ENCODE data around the gene ABCA5. TPM values are rescaled to one million over a fixed set of nuclear protein-coding genes. Genes with fewer than 3 reads are reported as not detected.

ABCA5 gene
- total and polyA plus RNA-seq, 2 donors (not counting 1 experiment from before 2014, with no cell fraction given) = 9.8 to 37.2 TPM

DNA sequence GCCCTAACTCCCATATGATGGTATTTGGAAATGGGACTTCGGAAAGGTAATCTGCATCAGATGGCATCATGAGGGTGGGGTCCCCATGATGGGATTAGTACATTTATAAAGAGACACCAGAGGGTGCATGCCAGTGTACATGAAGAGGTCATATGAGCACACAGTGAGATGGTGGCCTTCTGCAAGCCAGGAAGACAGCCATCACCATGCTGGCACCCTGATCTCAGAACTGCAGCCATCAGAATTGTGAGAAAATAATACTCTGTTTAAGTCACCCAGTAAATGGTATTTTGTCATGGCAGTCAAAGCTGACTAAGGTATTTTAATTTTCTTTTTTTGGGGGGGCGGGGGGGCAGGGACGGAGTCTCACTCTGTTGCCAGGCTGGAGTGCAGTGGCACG is 51.2 kb downstream of the ABCA5 start:
- Histone ChIP-seq H2AFZ (ENCODE audit: insufficient read depth, low read depth, low read length, poor library complexity, severe bottlenecking) (no peak overlapping the region), H3K9me3 (ENCODE audit: control extremely low read depth in 1 of 3, control insufficient read depth in 2 of 3, insufficient read depth in 1 of 3, low read length in 2 of 3) (peaks cover 0 to 5% (median 0%) of the 10 kb centered on the region in 3 donors), H3K27me3 (replicated peaks in 1 of 4; ENCODE audit: control extremely low read depth in 1 of 4, control insufficient read depth in 3 of 4, insufficient read depth in 4 of 4, low read length in 3 of 4) (no peaks in the 10 kb centered on the region), H3K4me2 (replicated peaks; ENCODE audit: low read depth, low read length, poor library complexity, severe bottlenecking) (no peak overlapping the region), H3K4me1 (ENCODE audit: control insufficient read depth in 2 of 2, insufficient read depth in 2 of 2, low read length in 2 of 2) (no peaks in the 10 kb centered on the region), H4K20me1 (ENCODE audit: control insufficient read depth, insufficient read depth, low read length, poor library complexity, severe bottlenecking) (no peaks in the 10 kb centered on the region), H3K27ac (ENCODE audit: low read length in 2 of 2) (no peak overlapping the region), H3K79me2 (ENCODE audit: control insufficient read depth, insufficient read depth, low read length) (no peaks in the 10 kb centered on the region), H3K9ac (ENCODE audit: low read length) (no peak overlapping the region), H3K4me3 (ENCODE audit: control extremely low read depth in 1 of 5, extremely low read depth in 1 of 5, insufficient read depth in 1 of 5, low read depth in 2 of 5, low read length in 4 of 5) (no peak overlapping the region), H3K36me3 (replicated peaks in 1 of 2; ENCODE audit: control extremely low read depth in 1 of 2, control insufficient read depth in 1 of 2, extremely low read depth in 1 of 2, insufficient read depth in 2 of 2, low read length in 1 of 2) (no peaks in the 10 kb centered on the region)
- no CpG with 5 or more reads among the region's 4 CpGs for WGBS (ENCODE audit: insufficient coverage)
- DNase-seq (no peak), ATAC-seq (ENCODE audit: low read depth) (no peak)
- ChIA-PET CTCF (no interaction called here), POLR2A (no interaction called here)
- Mint-ChIP-seq H3K27ac (no peak overlapping the region), H3K4me3 (no peak overlapping the region), H3K4me1 (no peaks in the 10 kb centered on the region), H3K27me3 (no peaks in the 10 kb centered on the region), H3K9me3 (ENCODE audit: insufficient read depth) (no peaks in the 10 kb centered on the region)
- no peak for TF ChIP-seq EZH2 (IDR thresholded peaks at IDR 0.05; ENCODE audit: borderline replicate concordance, insufficient read depth, low read depth, low read length, poor library complexity, severe bottlenecking)
- TF ChIP-seq, protein P1, sequence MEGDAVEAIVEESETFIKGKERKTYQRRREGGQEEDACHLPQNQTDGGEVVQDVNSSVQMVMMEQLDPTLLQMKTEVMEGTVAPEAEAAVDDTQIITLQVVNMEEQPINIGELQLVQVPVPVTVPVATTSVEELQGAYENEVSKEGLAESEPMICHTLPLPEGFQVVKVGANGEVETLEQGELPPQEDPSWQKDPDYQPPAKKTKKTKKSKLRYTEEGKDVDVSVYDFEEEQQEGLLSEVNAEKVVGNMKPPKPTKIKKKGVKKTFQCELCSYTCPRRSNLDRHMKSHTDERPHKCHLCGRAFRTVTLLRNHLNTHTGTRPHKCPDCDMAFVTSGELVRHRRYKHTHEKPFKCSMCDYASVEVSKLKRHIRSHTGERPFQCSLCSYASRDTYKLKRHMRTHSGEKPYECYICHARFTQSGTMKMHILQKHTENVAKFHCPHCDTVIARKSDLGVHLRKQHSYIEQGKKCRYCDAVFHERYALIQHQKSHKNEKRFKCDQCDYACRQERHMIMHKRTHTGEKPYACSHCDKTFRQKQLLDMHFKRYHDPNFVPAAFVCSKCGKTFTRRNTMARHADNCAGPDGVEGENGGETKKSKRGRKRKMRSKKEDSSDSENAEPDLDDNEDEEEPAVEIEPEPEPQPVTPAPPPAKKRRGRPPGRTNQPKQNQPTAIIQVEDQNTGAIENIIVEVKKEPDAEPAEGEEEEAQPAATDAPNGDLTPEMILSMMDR (IDR thresholded peaks at IDR 0.05) = no peak
- intact Hi-C loops (cut with micrococcal nuclease) = no loop called here

DNA sequence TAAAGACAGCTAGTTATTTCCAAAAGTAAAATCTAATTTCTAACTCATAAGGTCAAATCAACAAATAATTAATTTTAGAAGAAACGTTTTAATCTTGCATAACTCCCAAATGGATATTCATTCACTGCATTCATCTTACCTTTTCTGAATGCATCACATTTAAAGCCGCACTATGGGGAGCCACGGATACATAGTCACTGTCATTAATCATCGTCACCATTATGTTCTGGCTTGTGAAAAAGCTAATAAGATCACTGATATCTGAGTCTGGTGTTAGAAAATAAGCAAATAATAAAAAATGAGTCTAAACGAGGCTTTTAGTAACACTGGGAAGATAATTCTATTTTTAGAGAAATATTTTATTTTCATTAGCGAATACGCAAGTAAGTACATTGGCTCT is 55.9 kb downstream of the ABCA5 start:
- ATAC-seq (ENCODE audit: low read depth) (no peak), DNase-seq (no peak)
- Mint-ChIP-seq H3K4me1 (no peaks in the 10 kb centered on the region), H3K9me3 (ENCODE audit: insufficient read depth) (no peaks in the 10 kb centered on the region), H3K27ac (no peak overlapping the region), H3K4me3 (no peak overlapping the region), H3K27me3 (no peaks in the 10 kb centered on the region)
- H3K4me3 ChIP-seq (ENCODE audit: control extremely low read depth in 1 of 5, extremely low read depth in 1 of 5, insufficient read depth in 1 of 5, low read depth in 2 of 5, low read length in 4 of 5) = no peak overlapping the region
- ChIA-PET CTCF (no interaction called here), POLR2A (no interaction called here)
- TF ChIP-seq, protein P1 (IDR thresholded peaks at IDR 0.05) = no peak
- TF ChIP-seq EZH2 (IDR thresholded peaks at IDR 0.05; ENCODE audit: borderline replicate concordance, insufficient read depth, low read depth, low read length, poor library complexity, severe bottlenecking) = no peak
- H3K79me2 ChIP-seq (ENCODE audit: control insufficient read depth, insufficient read depth, low read length) = no peaks in the 10 kb centered on the region
- no peaks in the 10 kb centered on the region for H4K20me1 ChIP-seq (ENCODE audit: control insufficient read depth, insufficient read depth, low read length, poor library complexity, severe bottlenecking)
- peaks cover 0 to under 1% (median 0%) of the 10 kb centered on the region in 3 donors for H3K9me3 ChIP-seq (ENCODE audit: control extremely low read depth in 1 of 3, control insufficient read depth in 2 of 3, insufficient read depth in 1 of 3, low read length in 2 of 3)
- WGBS (ENCODE audit: insufficient coverage) = 75% methylated on average over 2 of the region's 7 CpGs
- no peaks in the 10 kb centered on the region for H3K4me1 ChIP-seq (ENCODE audit: control insufficient read depth in 2 of 2, insufficient read depth in 2 of 2, low read length in 2 of 2)
- intact Hi-C loops (cut with micrococcal nuclease) = no loop called here
- no peaks in the 10 kb centered on the region for H3K36me3 ChIP-seq (replicated peaks in 1 of 2; ENCODE audit: control extremely low read depth in 1 of 2, control insufficient read depth in 1 of 2, extremely low read depth in 1 of 2, insufficient read depth in 2 of 2, low read length in 1 of 2)
- H3K27ac ChIP-seq (ENCODE audit: low read length in 2 of 2) = no peak overlapping the region
- no peak overlapping the region for H3K4me2 ChIP-seq (replicated peaks; ENCODE audit: low read depth, low read length, poor library complexity, severe bottlenecking)
- H3K27me3 ChIP-seq (replicated peaks in 1 of 4; ENCODE audit: control extremely low read depth in 1 of 4, control insufficient read depth in 3 of 4, insufficient read depth in 4 of 4, low read length in 3 of 4) = no peaks in the 10 kb centered on the region
- no peak overlapping the region for H2AFZ ChIP-seq (ENCODE audit: insufficient read depth, low read depth, low read length, poor library complexity, severe bottlenecking)
- no peak overlapping the region for H3K9ac ChIP-seq (ENCODE audit: low read length)
